IMR-90 (cell line): Measurements from ENCODE around the gene NLGN1. TPM values are rescaled to one million over a fixed set of nuclear protein-coding genes. Genes with fewer than 3 reads are reported as not detected.

ENCODE experiments used
- ATAC-seq: fragments of 200-7000 bp; cut with Tn5 transposase; 2 replicates; pipeline ENCODE4 v1.9.1; 2020; ENCODE audit warnings: low read depth, mild to moderate bottlenecking, moderate library complexity
- BruUV-seq: library from RNA; stranded (reverse); fragments of 400-500 nt; replicated peaks from 2 replicates; lab custom pipeline; 2021; lab: Mats Ljungman, UMichigan
- CTCF ChIA-PET: fragments of 300-600 bp; formaldehyde crosslinking; extraction: SDS; loops from one replicate; lab custom pipeline; 2021; ENCODE audit warnings: antibody characterized with exemption; lab: Yijun Ruan, JAX
- POLR2A ChIA-PET: fragments of 300-600 bp; sonication (Branson Sonifier 250); formaldehyde crosslinking; loops from one replicate; lab custom pipeline; 2022; ENCODE audit warnings: antibody characterized with exemption; ENCODE audit not compliant: unreplicated experiment; lab: Charles Lee
- DNase-seq: peaks from one replicate; pipeline ENCODE4 v3.0.0; 2013
- H2AFZ ChIP-seq: replicated peaks from 2 replicates; pipeline ENCODE3; 2013; ENCODE audit warnings: low read length, mild to moderate bottlenecking; ENCODE audit not compliant: poor library complexity
- H2AK5ac ChIP-seq: 2 replicates; pipeline ENCODE4 v1.6.1; 2013; ENCODE audit warnings: low read depth, low read length, inconsistent platforms
- H2AK9ac ChIP-seq: replicated peaks from 2 replicates; pipeline ENCODE3; 2013; ENCODE audit warnings: mild to moderate bottlenecking, low read depth, low read length, moderate library complexity; ENCODE audit not compliant: poor library complexity
- H2BK120ac ChIP-seq: 2 replicates; pipeline ENCODE4 v1.6.1; 2013; ENCODE audit warnings: low read depth, low read length, inconsistent platforms
- H2BK15ac ChIP-seq: 3 replicates; pipeline ENCODE4 v1.6.1; 2013; ENCODE audit warnings: low read depth, low read length, inconsistent platforms
- H2BK20ac ChIP-seq: 2 replicates; pipeline ENCODE4 v1.6.1; 2013; ENCODE audit warnings: low read depth, mild to moderate bottlenecking, inconsistent platforms, low read length, moderate library complexity
- H2BK5ac ChIP-seq: 2 replicates; pipeline ENCODE4 v1.6.1; 2013; ENCODE audit warnings: mild to moderate bottlenecking, low read depth, low read length, inconsistent platforms; ENCODE audit not compliant: poor library complexity, severe bottlenecking
- H3K14ac ChIP-seq: replicated peaks from 2 replicates; pipeline ENCODE4 v1.6.1; 2013; ENCODE audit warnings: low read depth, low read length, inconsistent platforms
- H3K18ac ChIP-seq: 2 replicates; pipeline ENCODE4 v1.6.1; 2013; ENCODE audit warnings: low read depth, low read length, control low read depth
- H3K23ac ChIP-seq: 2 replicates; pipeline ENCODE4 v1.6.1; 2013; ENCODE audit warnings: low read depth, low read length, inconsistent platforms
- H3K27ac ChIP-seq: 2 replicates; pipeline ENCODE4 v1.5.1; 2013; ENCODE audit warnings: mild to moderate bottlenecking, control low read depth, low read length; ENCODE audit not compliant: insufficient read depth
- H3K27me3 ChIP-seq: 2 replicates; pipeline ENCODE4 v1.6.1; 2013; ENCODE audit warnings: low read length; ENCODE audit not compliant: control insufficient read depth, insufficient read depth
- H3K36me3 ChIP-seq: 2 replicates; pipeline ENCODE4 v1.6.1; 2013; ENCODE audit warnings: low read length, mixed read lengths; ENCODE audit not compliant: control insufficient read depth, insufficient read depth
- H3K4ac ChIP-seq: 2 replicates; pipeline ENCODE4 v1.6.1; 2013; ENCODE audit warnings: low read depth, low read length, inconsistent platforms
- H3K4me1 ChIP-seq: 2 replicates; pipeline ENCODE4 v1.6.1; 2013; ENCODE audit warnings: low read length, mixed read lengths; ENCODE audit not compliant: control insufficient read depth, insufficient read depth
- H3K4me2 ChIP-seq: 2 replicates; pipeline ENCODE4 v1.6.1; 2013; ENCODE audit warnings: low read depth, mild to moderate bottlenecking, control low read depth, low read length, moderate library complexity
- H3K4me3 ChIP-seq: 2 replicates; pipeline ENCODE4 v1.5.1; 2013; ENCODE audit warnings: low read depth, mild to moderate bottlenecking, control low read depth, low read length, moderate library complexity; ENCODE audit not compliant: insufficient read depth
- H3K56ac ChIP-seq: 2 replicates; pipeline ENCODE4 v1.6.1; 2013; ENCODE audit warnings: low read length, inconsistent platforms; ENCODE audit not compliant: insufficient read depth; ENCODE audit errors: extremely low read depth
- H3K79me1 ChIP-seq, 2 experiments: 2 replicates each; pipeline ENCODE4 v1.6.1; 2013; ENCODE audit warnings: low read length in 2 of 2, inconsistent platforms in 1 of 2, low read depth in 1 of 2
- H3K9ac ChIP-seq: 2 replicates; pipeline ENCODE4 v1.6.1; 2013; ENCODE audit warnings: low read depth, low read length, control low read depth
- H3K9me1 ChIP-seq: 2 replicates; pipeline ENCODE4 v1.6.1; 2013; ENCODE audit warnings: low read length, inconsistent platforms; ENCODE audit not compliant: insufficient read depth
- H3K9me3 ChIP-seq: 2 replicates; pipeline ENCODE4 v1.6.1; 2013; ENCODE audit warnings: low read length; ENCODE audit not compliant: control insufficient read depth, insufficient read depth
- H4K20me1 ChIP-seq: 2 replicates; pipeline ENCODE4 v1.6.1; 2013; ENCODE audit warnings: low read length, inconsistent platforms; ENCODE audit not compliant: insufficient read depth
- H4K5ac ChIP-seq: 2 replicates; pipeline ENCODE4 v1.6.1; 2013; ENCODE audit warnings: mild to moderate bottlenecking, low read depth, low read length, control low read depth
- H4K8ac ChIP-seq, 2 experiments: 2 replicates each; pipeline ENCODE4 v1.6.1; 2013; ENCODE audit warnings: low read depth in 2 of 2, low read length in 2 of 2, control low read depth in 1 of 2, inconsistent platforms in 1 of 2
- H4K91ac ChIP-seq: 2 replicates; pipeline ENCODE4 v1.6.1; 2013; ENCODE audit warnings: low read depth, low read length, inconsistent platforms; ENCODE audit not compliant: insufficient read depth
- BHLHE40 ChIP-seq: fragments of 150-350 bp; IDR thresholded peaks from 2 replicates; pipeline ENCODE4 v1.6.1; 2016; ENCODE audit warnings: mild to moderate bottlenecking, low read depth, low read length
- CEBPB ChIP-seq: IDR thresholded peaks from 2 replicates; pipeline ENCODE4 v1.6.1; 2012; ENCODE audit warnings: low read depth, low read length, improper control_type of control experiment
- CHD1 ChIP-seq: IDR thresholded peaks from 2 replicates; pipeline ENCODE4 v1.6.1; 2012; ENCODE audit warnings: low read depth, low read length, improper control_type of control experiment
- CTCF ChIP-seq: conservative IDR thresholded peaks from 2 replicates; pipeline ENCODE4 v1.5.1; 2012; ENCODE audit warnings: mild to moderate bottlenecking, low read depth, low read length, improper control_type of control experiment
- ELK1 ChIP-seq: fragments of 150-350 bp; IDR thresholded peaks from 2 replicates; pipeline ENCODE4 v1.6.1; 2016; ENCODE audit warnings: low read depth, mild to moderate bottlenecking, low read length, moderate library complexity, borderline replicate concordance
- FOS ChIP-seq: fragments of 150-350 bp; IDR thresholded peaks from 2 replicates; pipeline ENCODE4 v1.6.1; 2016; ENCODE audit warnings: low read depth, low read length
- MAFK ChIP-seq: IDR thresholded peaks from 2 replicates; pipeline ENCODE4 v1.6.1; 2012; ENCODE audit warnings: low read depth, low read length, improper control_type of control experiment
- MAZ ChIP-seq: IDR thresholded peaks from 2 replicates; pipeline ENCODE4 v1.6.1; 2012; ENCODE audit warnings: low read depth, mild to moderate bottlenecking, low read length, improper control_type of control experiment, moderate library complexity, borderline replicate concordance
- MXI1 ChIP-seq: IDR thresholded peaks from 2 replicates; pipeline ENCODE4 v1.6.1; 2012; ENCODE audit warnings: low read depth, mild to moderate bottlenecking, low read length, moderate library complexity, borderline replicate concordance
- NFE2L2 ChIP-seq: fragments of 150-350 bp; IDR thresholded peaks from 2 replicates; pipeline ENCODE4 v1.6.1; 2016; ENCODE audit warnings: low read depth, mild to moderate bottlenecking, low read length
- POLR2A ChIP-seq: IDR thresholded peaks from 2 replicates; pipeline ENCODE4 v1.6.1; 2012; ENCODE audit warnings: mild to moderate bottlenecking, low read depth, low read length
- RAD21 ChIP-seq: IDR thresholded peaks from 2 replicates; pipeline ENCODE4 v1.6.1; 2012; ENCODE audit warnings: low read length, improper control_type of control experiment
- RCOR1 ChIP-seq: IDR thresholded peaks from 2 replicates; pipeline ENCODE4 v1.6.1; 2012; ENCODE audit warnings: mild to moderate bottlenecking, low read length, improper control_type of control experiment; ENCODE audit not compliant: insufficient replicate concordance
- RFX5 ChIP-seq: IDR thresholded peaks from 2 replicates; pipeline ENCODE4 v1.8.0; 2012; ENCODE audit warnings: low read depth, mild to moderate bottlenecking, low read length, moderate library complexity
- SMC3 ChIP-seq: fragments of 150-350 bp; IDR thresholded peaks from 2 replicates; pipeline ENCODE4 v1.6.1; 2016; ENCODE audit warnings: low read depth, mild to moderate bottlenecking, antibody characterized with exemption, low read length, moderate library complexity
- USF2 ChIP-seq: fragments of 150-350 bp; IDR thresholded peaks from 2 replicates; pipeline ENCODE4 v1.6.1; 2017; ENCODE audit warnings: mild to moderate bottlenecking, antibody characterized with exemption, low read length, low read depth
- WGBS, 2 experiments: methylation state at CpG; one replicate each; pipeline versions ENCODE4 v1.1.5 to v1.1.7; 2013; ENCODE audit warnings: missing lambda C conversion rate in 2 of 2; ENCODE audit not compliant: insufficient read length in 1 of 2; ENCODE audit errors: extremely low coverage in 2 of 2; 5-methylcytosine and 5-hydroxymethylcytosine counted together
- dilution Hi-C: fragments of 300-500 bp; cut with HindIII; formaldehyde crosslinking; loops from one replicate; pipeline ENCODE4 v1.14.3; 2018; ENCODE audit warnings: low sequenced_read_pairs; ENCODE audit not compliant: unreplicated experiment
- in situ Hi-C: fragments of 300-500 bp; cut with MboI; formaldehyde crosslinking; loops from 3 replicates; pipeline ENCODE4 v1.14.3; 2019; ENCODE audit warnings: low sequenced_read_pairs, inconsistent platforms, mixed read lengths
- intact Hi-C: fragments of 100-400 bp; cut with micrococcal nuclease; formaldehyde crosslinking; loops from 2 replicates; pipeline ENCODE4 v1.10.0; 2022
- polyA plus RNA-seq, 3 experiments: library from polyadenylated mRNA; depleted of rRNA; stranded (reverse); fragments of >200 nt; gene quantifications; 2 replicates each; pipeline ENCODE4 v1.2.3, GENCODE V29; 2012; ENCODE audit warnings: low replicate concordance in 1 of 3
- total RNA-seq: library from RNA; depleted of rRNA; stranded (reverse); fragments of >200 nt; gene quantifications from 2 replicates; pipeline ENCODE4 v1.2.3, GENCODE V29; 2012

The NLGN1 gene
- total and polyA plus RNA-seq, 2 of the 4 experiments (the other 2 are of a cell fraction): 1.8 to 12.5 TPM

- H3K27ac ChIP-seq: no peak overlapping the region
- ChIA-PET CTCF (interaction anchor here (0.8 kb wide), 1 partner anchor 11 kb away, joined by 3 read pairs; no protein-coding TSS in a partner anchor), POLR2A (no interaction called here)
- peaks cover 2% of the 10 kb centered on the region; the same call in 1 of the 2 replicates for H3K9me3 ChIP-seq
- H2AK5ac ChIP-seq: no peak overlapping the region
- H3K36me3 ChIP-seq: no peaks in the 10 kb centered on the region
- TF ChIP-seq NFE2L2: no peak
- TF ChIP-seq SMC3: no peak
- no peak for TF ChIP-seq CEBPB
- no peak for TF ChIP-seq USF2
- no peak for TF ChIP-seq RFX5
- TF ChIP-seq FOS: no peak
- no peak for TF ChIP-seq POLR2A
- TF ChIP-seq ELK1: no peak
- no peak for TF ChIP-seq MAFK
- TF ChIP-seq CTCF: no peak
- no peak for TF ChIP-seq BHLHE40
- TF ChIP-seq RCOR1: no peak
- TF ChIP-seq RAD21: no peak
- no peak for TF ChIP-seq MAZ
- no peak for TF ChIP-seq CHD1
- no peak for TF ChIP-seq MXI1
- no peak overlapping the region for H4K5ac ChIP-seq
- no CpG with 5 or more reads among the region's 1 CpG for WGBS, 2 experiments
- no peak overlapping the region for H4K91ac ChIP-seq
- no peak overlapping the region for H3K56ac ChIP-seq
- H2BK15ac ChIP-seq: no peak overlapping the region
- no peak for DNase-seq
- H3K27me3 ChIP-seq: no peaks in the 10 kb centered on the region
- H3K4ac ChIP-seq: no peak overlapping the region
- H3K14ac ChIP-seq: no peak overlapping the region
- H2BK20ac ChIP-seq: no peak overlapping the region
- H3K79me1 ChIP-seq: no peaks in the 10 kb centered on the region
- no peak overlapping the region for H2BK120ac ChIP-seq
- no peak overlapping the region for H2AFZ ChIP-seq
- no peak overlapping the region for H3K4me2 ChIP-seq
- in situ Hi-C loops (no loop called here), intact Hi-C loops (no loop called here), dilution Hi-C loops (no loop called here)
- H3K18ac ChIP-seq: no peak overlapping the region
- ATAC-seq: no peak
- no peak overlapping the region for H2AK9ac ChIP-seq
- no peak overlapping the region for H3K9ac ChIP-seq
- H4K8ac ChIP-seq: no peak overlapping the region
- H3K4me3 ChIP-seq: no peak overlapping the region
- H3K23ac ChIP-seq: no peak overlapping the region
- H4K20me1 ChIP-seq: no peaks in the 10 kb centered on the region
- no TSS peak for BruUV-seq
- H2BK5ac ChIP-seq: no peak overlapping the region
- no peaks in the 10 kb centered on the region for H3K4me1 ChIP-seq
- H3K9me1 ChIP-seq: no peaks in the 10 kb centered on the region
Measured at GRCh38 chr3:173513123-173513522, 115.6 kb downstream of the NLGN1 start.
